ENCODE measurements around the gene DCAF4. TPM values are rescaled to one million over a fixed set of nuclear protein-coding genes. Genes with fewer than 3 reads are reported as not detected.

Gene DCAF4, protein sequence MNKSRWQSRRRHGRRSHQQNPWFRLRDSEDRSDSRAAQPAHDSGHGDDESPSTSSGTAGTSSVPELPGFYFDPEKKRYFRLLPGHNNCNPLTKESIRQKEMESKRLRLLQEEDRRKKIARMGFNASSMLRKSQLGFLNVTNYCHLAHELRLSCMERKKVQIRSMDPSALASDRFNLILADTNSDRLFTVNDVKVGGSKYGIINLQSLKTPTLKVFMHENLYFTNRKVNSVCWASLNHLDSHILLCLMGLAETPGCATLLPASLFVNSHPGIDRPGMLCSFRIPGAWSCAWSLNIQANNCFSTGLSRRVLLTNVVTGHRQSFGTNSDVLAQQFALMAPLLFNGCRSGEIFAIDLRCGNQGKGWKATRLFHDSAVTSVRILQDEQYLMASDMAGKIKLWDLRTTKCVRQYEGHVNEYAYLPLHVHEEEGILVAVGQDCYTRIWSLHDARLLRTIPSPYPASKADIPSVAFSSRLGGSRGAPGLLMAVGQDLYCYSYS
- 21.1 TPM for polyA plus RNA-seq (2012; ENCODE audit: insufficient read depth, insufficient read length, low read depth)

DNA sequence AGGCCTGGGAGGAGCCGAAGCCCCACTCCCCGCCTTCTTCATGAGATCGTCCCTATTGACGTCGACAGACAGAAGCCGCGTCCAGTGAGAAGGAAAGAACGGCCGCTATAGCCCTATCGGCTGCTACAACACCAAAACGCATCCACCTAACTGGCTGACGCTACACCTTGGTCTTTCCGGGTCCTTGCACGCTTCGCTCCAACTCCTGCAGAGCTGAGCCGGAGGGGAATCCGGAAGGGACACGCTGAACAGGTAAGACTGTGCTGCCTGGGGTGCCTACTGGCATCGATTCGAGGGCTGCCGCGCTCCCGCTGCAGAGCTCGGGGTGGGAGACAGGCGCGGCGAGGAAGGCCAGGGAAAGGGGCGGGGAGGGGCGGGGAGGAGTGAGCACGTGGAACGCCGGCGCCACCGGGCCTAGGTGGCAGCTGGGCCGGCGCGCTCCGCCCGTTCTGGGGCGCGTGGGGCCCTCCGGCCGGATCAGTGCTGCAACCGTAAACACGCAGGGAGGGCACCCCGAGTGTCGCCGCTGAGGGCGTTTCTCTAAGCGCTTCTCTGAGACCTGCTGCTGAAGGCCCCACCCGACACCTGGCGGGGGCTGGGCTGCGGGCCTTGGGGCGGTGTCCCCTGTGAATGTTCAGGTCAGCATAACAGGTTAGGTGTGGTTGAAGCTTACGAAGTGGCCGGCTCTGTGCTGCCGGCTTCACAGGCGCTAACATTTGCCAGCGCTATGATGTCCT is at the start of gene DCAF4:
DCAF4 (plus strand) TSS at position 173 of the 737 bp plus-strand sequence. CDS start 11,515 bp downstream, outside the sequence.
- TF ChIP-seq, protein P1, sequence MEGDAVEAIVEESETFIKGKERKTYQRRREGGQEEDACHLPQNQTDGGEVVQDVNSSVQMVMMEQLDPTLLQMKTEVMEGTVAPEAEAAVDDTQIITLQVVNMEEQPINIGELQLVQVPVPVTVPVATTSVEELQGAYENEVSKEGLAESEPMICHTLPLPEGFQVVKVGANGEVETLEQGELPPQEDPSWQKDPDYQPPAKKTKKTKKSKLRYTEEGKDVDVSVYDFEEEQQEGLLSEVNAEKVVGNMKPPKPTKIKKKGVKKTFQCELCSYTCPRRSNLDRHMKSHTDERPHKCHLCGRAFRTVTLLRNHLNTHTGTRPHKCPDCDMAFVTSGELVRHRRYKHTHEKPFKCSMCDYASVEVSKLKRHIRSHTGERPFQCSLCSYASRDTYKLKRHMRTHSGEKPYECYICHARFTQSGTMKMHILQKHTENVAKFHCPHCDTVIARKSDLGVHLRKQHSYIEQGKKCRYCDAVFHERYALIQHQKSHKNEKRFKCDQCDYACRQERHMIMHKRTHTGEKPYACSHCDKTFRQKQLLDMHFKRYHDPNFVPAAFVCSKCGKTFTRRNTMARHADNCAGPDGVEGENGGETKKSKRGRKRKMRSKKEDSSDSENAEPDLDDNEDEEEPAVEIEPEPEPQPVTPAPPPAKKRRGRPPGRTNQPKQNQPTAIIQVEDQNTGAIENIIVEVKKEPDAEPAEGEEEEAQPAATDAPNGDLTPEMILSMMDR (IDR thresholded peaks at IDR 0.05; ENCODE audit: low read depth, low read length) = no peak
- no peaks in the 10 kb centered on the region for H3K9me3 ChIP-seq
- peak; percentile 99 for DNase-seq
- H3K36me3 ChIP-seq = peaks cover 5% of the 10 kb centered on the region; the same call in 1 of the 2 replicates
- no peaks in the 10 kb centered on the region for H3K27me3 ChIP-seq
- peak within 1 kb of the TSS; percentile 96 for H3K4me3 ChIP-seq (ENCODE audit: low read depth, low read length)
- H3K4me1 ChIP-seq = peaks cover 9% of the 10 kb centered on the region

DNA sequence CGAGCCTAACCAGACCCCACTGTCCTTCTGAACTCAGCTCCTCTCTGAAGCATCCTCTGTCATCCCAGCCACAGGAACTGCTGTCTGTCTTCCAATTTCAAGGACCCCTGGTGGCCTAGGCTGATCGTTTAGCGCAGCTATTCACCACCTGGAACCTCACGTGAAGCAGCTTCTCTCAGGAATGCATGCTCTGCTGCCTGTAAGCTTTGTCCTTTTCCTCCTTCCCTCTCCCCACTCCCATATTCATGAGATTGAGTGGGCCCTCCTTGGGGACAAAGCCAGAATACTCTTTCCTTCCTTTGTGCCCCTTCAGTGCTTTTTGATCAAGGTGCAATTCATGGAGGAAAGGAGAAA is 49.6 kb upstream of the DCAF4 start:
- TF ChIP-seq, protein P1 (IDR thresholded peaks at IDR 0.05; ENCODE audit: low read depth, low read length) = no peak
- Histone ChIP-seq H3K4me1 (peaks cover 6% of the 10 kb centered on the region), H3K36me3 (no peaks in the 10 kb centered on the region), H3K4me3 (ENCODE audit: low read depth, low read length) (no peak overlapping the region), H3K9me3 (no peaks in the 10 kb centered on the region; the same call in 1 of the 2 replicates), H3K27me3 (no peaks in the 10 kb centered on the region)
- DNase-seq = no peak

DNA sequence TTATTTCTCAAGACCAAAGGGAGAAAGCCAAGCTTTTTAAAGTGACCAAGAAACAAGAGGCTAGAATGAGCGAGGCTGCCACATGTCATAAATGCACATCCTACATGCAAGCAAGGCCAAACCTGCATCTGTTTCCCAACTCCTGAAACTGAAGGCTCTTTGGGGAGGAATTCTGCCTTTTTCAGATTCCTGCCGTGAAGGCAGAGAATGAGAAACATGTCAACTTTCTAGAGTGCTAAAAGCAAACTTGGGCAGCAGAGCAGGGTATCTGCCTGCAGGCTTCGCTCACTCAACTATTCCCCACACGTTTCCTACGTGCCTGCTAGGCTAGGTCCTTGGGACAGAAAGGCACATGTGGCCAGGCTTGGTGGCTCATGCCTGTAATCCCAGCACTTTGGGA is 47.5 kb upstream of the DCAF4 start:
- no peaks in the 10 kb centered on the region for H3K36me3 ChIP-seq
- no peak overlapping the region for H3K4me3 ChIP-seq (ENCODE audit: low read depth, low read length)
- H3K9me3 ChIP-seq = no peaks in the 10 kb centered on the region
- H3K27me3 ChIP-seq = no peaks in the 10 kb centered on the region
- peaks cover 14% of the 10 kb centered on the region for H3K4me1 ChIP-seq
- no peak for DNase-seq
- TF ChIP-seq, protein P1 (IDR thresholded peaks at IDR 0.05; ENCODE audit: low read depth, low read length) = no peak

DNA sequence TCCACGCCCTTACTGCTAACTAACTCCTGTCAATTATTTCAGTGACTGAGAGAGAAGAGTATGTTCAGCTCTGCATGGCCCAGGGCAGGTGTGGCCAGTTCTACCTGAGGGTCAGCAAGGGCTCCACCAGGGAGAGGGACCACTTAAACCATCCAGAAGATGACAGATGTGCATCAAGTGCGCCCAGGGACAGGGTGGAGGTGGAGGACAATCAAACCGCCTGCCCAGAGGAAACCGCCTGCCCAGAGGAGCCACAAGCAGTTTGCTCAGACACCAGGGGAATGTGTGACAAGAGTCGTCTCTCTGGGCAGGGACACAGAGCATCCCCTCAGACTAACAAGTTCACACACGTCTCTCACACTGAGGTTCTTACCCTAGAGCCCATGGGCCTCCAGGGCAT is 46.8 kb upstream of the DCAF4 start:
- TF ChIP-seq, protein P1 (IDR thresholded peaks at IDR 0.05; ENCODE audit: low read depth, low read length) = no peak
- Histone ChIP-seq H3K4me1 (peaks cover 14% of the 10 kb centered on the region), H3K9me3 (no peaks in the 10 kb centered on the region), H3K4me3 (ENCODE audit: low read depth, low read length) (no peak overlapping the region), H3K27me3 (no peaks in the 10 kb centered on the region), H3K36me3 (no peaks in the 10 kb centered on the region)
- no peak for DNase-seq

DNA sequence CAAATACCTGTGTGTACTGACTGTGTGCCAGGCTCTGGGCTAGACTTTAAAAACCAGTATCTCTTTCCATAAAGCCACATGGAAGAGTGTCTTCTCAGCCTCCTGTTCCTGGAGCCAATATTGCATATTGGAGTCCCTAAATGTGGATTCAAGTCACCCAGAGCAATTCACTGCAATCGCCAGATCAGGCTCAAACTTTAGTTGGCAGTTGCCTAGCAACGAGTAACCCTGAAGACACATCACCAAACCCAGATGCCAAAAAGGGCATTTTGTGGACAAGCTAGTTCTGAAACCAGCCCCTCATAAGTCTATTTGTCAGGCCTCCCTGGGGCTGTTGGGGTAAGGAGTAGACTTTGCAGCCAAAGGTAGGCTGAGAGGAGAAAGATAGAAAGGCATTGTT is 46.1 kb upstream of the DCAF4 start:
- Histone ChIP-seq H3K27me3 (no peaks in the 10 kb centered on the region), H3K9me3 (no peaks in the 10 kb centered on the region), H3K36me3 (no peaks in the 10 kb centered on the region), H3K4me1 (peaks cover 14% of the 10 kb centered on the region), H3K4me3 (ENCODE audit: low read depth, low read length) (no peak overlapping the region)
- DNase-seq = no peak
- TF ChIP-seq, protein P1 (IDR thresholded peaks at IDR 0.05; ENCODE audit: low read depth, low read length) = no peak

Measured in BE2C (cell line).